ENCODE results near the gene TMEM266. TPM values are rescaled to one million over a fixed set of nuclear protein-coding genes. Genes with fewer than 3 reads are reported as not detected.

Gene TMEM266
- total and polyA plus RNA-seq, 2 experiments from 2014 or later: 0.42 to 5.0 TPM

DNA sequence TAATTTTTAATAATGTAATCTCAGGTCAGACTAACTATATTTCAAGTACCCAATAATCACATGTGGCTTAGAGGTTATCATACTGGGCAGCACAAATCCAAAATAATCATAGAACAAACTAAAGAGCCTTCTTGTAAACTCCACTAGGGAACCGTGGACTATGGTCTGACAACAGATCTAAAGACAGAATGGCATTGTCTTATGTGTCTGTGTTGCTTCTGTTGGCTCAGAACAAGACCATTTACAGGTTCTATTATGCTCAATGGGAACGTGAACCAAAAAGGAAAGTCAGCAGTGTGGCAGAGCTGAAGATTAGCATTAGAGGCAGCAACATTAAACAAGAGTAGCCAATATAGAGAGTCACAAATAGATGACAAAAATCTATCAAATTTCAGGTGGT is 176.6 kb downstream of the TMEM266 start (continued):
- TF ChIP-seq REST (IDR thresholded peaks at IDR 0.05; ENCODE audit: unreplicated experiment): no peak
- TF ChIP-seq CTCF (conservative IDR thresholded peaks at IDR 0.05; ENCODE audit: low read depth in 2 of 2): no peak
- TF ChIP-seq ZNF331 (CRISPR knock-in tag; IDR thresholded peaks at IDR 0.05; ENCODE audit: low read depth): no peak
- TF ChIP-seq, protein P1, sequence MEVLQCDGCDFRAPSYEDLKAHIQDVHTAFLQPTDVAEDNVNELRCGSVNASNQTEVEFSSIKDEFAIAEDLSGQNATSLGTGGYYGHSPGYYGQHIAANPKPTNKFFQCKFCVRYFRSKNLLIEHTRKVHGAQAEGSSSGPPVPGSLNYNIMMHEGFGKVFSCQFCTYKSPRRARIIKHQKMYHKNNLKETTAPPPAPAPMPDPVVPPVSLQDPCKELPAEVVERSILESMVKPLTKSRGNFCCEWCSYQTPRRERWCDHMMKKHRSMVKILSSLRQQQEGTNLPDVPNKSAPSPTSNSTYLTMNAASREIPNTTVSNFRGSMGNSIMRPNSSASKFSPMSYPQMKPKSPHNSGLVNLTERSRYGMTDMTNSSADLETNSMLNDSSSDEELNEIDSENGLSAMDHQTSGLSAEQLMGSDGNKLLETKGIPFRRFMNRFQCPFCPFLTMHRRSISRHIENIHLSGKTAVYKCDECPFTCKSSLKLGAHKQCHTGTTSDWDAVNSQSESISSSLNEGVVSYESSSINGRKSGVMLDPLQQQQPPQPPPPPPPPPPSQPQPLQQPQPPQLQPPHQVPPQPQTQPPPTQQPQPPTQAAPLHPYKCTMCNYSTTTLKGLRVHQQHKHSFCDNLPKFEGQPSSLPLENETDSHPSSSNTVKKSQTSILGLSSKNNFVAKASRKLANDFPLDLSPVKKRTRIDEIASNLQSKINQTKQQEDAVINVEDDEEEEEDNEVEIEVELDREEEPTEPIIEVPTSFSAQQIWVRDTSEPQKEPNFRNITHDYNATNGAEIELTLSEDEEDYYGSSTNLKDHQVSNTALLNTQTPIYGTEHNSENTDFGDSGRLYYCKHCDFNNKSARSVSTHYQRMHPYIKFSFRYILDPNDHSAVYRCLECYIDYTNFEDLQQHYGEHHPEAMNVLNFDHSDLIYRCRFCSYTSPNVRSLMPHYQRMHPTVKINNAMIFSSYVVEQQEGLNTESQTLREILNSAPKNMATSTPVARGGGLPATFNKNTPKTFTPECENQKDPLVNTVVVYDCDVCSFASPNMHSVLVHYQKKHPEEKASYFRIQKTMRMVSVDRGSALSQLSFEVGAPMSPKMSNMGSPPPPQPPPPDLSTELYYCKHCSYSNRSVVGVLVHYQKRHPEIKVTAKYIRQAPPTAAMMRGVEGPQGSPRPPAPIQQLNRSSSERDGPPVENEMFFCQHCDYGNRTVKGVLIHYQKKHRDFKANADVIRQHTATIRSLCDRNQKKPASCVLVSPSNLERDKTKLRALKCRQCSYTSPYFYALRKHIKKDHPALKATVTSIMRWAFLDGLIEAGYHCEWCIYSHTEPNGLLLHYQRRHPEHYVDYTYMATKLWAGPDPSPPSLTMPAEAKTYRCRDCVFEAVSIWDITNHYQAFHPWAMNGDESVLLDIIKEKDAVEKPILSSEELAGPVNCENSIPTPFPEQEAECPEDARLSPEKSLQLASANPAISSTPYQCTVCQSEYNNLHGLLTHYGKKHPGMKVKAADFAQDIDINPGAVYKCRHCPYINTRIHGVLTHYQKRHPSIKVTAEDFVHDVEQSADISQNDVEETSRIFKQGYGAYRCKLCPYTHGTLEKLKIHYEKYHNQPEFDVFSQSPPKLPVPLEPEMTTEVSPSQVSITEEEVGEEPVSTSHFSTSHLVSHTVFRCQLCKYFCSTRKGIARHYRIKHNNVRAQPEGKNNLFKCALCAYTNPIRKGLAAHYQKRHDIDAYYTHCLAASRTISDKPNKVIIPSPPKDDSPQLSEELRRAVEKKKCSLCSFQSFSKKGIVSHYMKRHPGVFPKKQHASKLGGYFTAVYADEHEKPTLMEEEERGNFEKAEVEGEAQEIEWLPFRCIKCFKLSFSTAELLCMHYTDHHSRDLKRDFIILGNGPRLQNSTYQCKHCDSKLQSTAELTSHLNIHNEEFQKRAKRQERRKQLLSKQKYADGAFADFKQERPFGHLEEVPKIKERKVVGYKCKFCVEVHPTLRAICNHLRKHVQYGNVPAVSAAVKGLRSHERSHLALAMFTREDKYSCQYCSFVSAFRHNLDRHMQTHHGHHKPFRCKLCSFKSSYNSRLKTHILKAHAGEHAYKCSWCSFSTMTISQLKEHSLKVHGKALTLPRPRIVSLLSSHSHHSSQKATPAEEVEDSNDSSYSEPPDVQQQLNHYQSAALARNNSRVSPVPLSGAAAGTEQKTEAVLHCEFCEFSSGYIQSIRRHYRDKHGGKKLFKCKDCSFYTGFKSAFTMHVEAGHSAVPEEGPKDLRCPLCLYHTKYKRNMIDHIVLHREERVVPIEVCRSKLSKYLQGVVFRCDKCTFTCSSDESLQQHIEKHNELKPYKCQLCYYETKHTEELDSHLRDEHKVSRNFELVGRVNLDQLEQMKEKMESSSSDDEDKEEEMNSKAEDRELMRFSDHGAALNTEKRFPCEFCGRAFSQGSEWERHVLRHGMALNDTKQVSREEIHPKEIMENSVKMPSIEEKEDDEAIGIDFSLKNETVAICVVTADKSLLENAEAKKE (CRISPR knock-in tag; IDR thresholded peaks at IDR 0.05): no peak
- TF ChIP-seq CREB1 (CRISPR knock-in tag; IDR thresholded peaks at IDR 0.05; ENCODE audit: low read depth): no peak
- no peak for TF ChIP-seq JUNB (IDR thresholded peaks at IDR 0.05; ENCODE audit: unreplicated experiment)
- TF ChIP-seq POLR2AphosphoS5 (IDR thresholded peaks at IDR 0.05; ENCODE audit: low read depth): no peak

Data from GM23338 (cell line).